ENCODE results near the gene SUFU.
"Not testable (repeated sequence)": the region's sequence is repeated elsewhere in the genome, so short reads cannot be mapped to it uniquely, and the experiment has no call there.

The SUFU gene

DNA sequence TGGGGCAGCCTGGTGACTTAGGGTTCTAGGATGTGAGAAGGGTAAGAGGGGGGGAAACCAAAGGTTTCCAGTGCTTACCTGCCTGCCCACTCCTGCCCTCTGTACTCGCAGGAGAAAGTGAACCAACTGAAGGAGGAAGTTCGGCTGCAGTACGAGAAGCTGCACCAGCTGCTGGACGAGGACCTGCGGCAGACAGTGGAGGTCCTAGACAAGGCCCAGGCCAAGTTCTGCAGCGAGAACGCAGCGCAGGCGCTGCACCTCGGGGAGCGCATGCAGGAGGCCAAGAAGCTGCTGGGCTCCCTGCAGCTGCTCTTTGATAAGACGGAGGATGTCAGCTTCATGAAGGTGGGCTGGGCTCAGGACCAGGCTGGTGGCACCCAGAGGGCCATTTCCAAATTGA, 151.2 kb downstream of the SUFU start:
- DNase-seq = no peak

GRCh38 chr10:102656026-102656425, 152.3 kb downstream of the SUFU start:
- no peak for DNase-seq

- no peak for DNase-seq
Measured at GRCh38 chr10:102656791-102657371, 153.1 kb downstream of the SUFU start.

DNA sequence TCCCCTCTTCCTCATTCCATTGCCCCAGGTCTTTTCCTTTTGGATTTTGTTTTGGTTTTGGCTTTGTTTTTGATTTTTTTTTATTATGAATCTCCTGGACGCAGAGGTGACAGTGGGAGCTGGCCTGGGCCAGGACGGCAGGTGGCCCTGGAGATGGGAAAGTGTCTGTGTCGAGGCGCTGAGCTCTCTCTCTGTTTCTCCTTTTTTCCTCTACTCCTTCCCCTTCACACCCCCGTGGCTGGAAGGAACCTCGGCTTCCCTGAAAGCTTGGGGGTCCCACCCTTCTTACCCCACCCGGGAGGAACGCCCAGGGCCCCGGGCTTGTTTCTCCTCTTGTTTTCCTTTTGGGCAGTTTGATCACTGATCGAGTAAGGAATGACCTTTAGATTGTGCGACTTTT, 153.7 kb downstream of the SUFU start:
- DNase-seq = no peak

GRCh38 chr10:102657984-102658724, 154.4 kb downstream of the SUFU start:
- no peak for DNase-seq

GRCh38 chr10:102658802-102659201, 155.0 kb downstream of the SUFU start:
- no peak for DNase-seq

DNA sequence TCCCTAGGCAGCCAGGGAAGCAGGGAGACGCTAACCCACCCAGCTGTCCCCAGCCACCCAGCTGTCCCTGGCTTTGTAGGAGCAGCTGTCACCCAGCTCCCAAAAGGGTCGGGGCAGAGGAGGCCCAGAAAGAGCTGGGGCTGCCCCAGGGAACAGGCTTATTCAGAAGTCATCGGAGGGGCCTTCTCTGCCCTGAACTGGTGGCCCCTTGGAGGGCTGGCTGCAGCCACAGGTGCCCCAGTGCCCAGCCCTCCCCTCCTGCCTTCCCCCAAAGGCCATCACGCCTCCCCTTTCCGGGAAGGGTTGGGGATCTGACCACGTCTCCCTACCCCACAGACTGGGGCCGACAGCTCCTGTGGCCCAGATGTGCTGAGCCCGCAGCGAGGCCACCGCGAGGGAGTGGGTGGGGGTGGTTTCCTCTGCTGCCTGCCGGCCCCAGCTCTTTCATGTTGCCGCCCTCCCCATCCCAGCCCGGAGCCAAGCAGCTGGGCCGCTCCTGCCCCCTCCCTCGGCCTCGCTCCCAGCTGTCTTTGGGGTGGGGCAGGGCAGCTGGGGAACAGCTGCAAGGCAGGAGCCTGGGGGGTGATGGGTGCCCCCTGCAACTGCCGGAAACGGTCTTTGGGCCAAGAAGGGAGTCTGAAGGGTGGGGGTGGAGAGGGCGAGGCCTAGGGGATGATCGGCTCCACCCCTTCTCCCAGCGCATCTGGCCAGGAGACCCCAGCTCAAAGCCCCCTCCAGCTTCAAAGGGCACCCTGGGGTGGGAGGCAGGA, 157.3 kb downstream of the SUFU start:
- no peak for DNase-seq

- no peak for DNase-seq
Measured at GRCh38 chr10:102661658-102662028, 157.9 kb downstream of the SUFU start.

DNA sequence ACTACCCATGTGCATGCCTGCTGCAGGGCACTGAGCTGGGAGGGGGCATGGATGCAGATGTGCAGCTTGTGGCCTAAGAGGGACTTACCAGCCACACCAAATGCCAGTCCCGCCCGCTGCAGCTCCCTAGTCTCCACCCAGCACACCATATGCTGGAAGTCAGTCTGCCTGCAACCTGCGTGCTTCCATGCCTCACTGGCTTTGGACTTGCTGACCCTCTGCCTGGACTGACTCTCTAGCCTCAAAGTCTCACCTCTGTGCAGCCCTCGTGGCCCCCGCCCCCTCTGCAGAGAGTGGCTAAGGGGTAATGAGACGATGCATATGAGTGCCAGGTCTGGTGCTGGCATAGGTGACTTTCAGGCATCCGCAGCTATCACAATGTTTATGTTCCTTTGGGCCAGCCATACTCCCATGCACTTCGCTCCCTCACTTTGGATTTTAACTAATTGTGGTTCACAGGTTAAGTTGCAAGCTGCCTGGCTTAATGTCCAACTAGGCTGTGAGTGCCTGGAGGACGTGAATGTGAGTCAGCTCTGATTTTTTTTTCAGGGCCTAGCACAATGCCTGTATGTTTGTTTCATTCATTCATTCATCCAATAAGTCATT, 162.2 kb downstream of the SUFU start:
- DNase-seq = no peak

- not testable (repeated sequence) for DNase-seq
Measured at GRCh38 chr10:102667411-102667810, 163.6 kb downstream of the SUFU start.

DNA sequence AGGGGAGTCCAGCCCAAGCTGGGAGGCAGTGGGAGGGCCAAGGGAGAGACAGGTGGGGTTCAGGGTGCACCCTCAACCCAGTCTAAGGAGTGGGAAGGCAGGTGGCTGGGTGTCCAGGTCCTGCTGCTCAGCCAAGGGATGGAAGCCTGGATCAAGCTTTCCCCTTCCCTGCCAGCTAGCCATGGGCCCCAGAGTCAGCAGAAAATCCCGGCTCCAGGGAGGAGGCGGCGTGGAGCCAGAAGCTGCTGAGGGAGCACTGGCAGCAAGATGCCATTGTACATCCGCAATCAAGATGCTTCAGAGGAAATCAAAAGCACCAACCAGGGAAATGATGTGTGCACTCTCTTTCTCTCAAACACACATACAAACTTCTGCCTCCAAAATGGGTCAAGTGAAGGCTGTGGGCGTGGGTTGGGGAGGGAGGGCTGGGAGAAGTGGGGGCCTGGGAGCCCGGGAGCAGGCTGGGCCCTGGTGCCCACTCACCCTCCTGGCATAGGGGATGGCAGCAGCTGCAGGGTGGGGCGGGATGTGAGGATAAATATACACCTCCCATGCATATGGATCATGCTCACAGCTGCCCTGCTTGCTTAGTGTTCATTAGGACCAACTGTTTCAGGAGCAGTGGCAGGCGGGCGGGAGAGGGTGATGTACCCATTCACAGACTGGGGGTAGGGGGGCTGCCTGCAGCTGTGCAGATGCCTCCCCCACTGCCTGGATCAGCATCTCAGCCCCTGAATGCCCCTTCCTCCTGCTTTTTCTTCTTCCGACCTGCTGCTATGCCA, 164.7 kb downstream of the SUFU start:
- no peak for DNase-seq

- DNase-seq = no peak
Measured at GRCh38 chr10:102669206-102670064, 165.7 kb downstream of the SUFU start.

DNA sequence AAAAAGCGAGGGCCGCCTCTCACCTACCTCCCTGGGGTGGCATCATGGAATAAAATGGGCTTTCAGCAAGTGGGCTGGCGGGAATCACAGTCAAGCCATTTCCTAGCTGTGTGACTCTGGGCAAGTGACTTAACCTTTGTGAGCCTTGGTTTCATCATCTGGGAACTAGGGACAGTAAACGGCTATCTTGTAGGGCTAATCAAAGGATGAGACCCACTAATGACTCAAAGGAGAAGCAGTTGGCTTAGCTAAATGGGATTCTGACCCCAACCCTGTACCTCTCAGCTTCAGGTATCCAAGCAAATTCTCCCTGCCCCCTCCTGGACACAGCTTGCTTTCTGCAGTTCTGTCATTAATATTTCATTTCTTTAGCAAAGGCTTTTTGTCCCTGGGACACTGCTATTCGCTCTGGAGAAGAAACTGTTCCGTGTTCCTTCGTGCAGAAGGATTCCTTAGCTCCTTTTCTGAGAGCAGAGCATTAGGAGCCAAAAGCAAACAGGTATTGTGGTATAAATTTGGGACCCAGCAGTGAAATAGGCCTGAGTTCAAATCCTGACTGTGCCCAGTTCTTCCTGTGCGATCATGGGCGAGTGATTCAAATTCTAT, 166.4 kb downstream of the SUFU start:
- no peak for DNase-seq

DNA sequence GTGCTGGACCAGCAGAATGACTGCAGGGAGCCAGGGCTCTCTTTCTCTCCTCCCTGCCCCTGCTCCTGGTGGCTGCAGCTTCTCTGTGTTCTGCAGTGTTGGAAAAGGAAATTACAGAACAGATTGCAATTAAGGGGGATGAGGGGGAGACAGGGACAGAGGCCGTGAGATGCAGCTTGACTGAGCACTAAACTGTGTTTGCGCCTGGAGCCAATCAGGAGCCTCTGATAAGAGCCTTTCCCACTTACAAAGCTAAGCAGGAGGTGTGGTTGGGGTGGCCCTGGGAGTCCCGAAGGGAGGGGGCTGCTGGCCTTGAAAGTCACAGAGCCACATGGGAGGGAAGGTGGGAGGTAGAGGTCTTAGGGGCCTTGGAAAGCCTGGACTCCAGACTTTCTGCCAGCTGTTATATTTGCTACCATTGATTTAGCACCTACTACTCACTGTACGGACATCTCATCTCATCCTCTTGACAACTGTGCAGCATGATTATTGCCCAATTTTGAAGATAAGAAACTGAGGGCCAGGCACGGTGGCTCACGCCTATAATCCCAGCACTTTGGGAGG, 167.2 kb downstream of the SUFU start:
- DNase-seq = no peak

GRCh38 chr10:102673236-102673818, 169.6 kb downstream of the SUFU start:
- no peak for DNase-seq

DNA sequence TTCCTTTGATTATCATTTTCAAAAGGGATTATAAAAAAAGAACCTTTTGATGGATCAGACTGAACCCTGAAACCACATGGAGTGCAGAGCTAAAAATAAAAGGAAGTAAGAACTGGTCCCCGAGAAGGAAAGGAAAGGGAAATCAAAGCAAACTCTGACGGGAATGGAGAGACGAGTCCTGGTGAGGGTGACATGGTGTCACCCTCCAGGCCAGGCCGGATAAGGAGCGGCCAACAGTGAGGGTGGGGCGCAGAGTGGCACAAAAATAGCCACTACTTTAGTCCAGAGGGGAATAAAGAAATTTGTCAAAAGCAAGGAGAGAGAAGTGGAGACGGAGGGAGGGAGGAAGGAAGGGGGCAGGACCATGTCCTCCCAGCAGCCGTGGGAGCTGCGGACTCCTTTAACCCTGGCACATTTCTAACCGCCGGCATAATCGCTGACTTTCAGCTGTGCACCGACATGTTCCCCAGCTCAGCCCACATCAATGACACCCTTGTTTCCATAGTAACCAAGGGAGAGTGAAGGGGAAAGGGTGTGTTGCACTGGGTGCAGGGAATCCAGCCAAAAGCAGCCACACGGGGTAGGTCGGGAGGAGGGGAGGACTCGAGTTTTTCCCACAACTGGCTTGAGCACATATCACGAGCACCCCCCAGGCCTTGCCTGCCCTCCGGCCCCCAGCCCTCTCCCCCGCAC, 170.2 kb downstream of the SUFU start:
- DNase-seq = no peak

DNA sequence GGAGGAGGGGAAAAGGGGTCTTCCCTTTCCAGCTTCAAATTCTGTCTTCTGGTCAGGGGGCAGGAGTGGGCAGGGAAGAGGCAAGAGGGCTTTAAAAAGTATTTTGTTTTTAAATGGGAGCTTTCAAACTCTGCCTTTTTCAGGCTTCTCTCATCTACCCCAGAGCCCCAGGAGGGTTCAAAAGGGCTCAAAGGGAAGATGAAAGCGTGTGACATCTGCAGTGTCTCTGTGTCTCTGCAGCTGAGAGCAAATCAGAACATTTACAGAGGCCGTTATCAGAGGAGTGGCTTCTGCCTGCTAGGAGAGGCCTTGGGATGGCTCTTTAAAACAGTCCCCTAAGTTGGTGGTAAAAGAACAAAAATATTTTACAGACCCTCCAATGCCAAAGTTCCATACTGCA, 170.8 kb downstream of the SUFU start:
- no peak for DNase-seq

GRCh38 chr10:102675011-102675665, 171.4 kb downstream of the SUFU start:
- no peak for DNase-seq

All from NCI-H2107 (cell line).